Suprapubic skin (tissue), 4 donors: ENCODE measurements around the gene NCOA6. TPM values are rescaled to one million over a fixed set of nuclear protein-coding genes. Genes with fewer than 3 reads are reported as not detected.
"Not testable (repeated sequence)": the region's sequence is repeated elsewhere in the genome, so short reads cannot be mapped to it uniquely, and the experiment has no call there.

Experiments
- DNase-seq, 2 donors: peaks; one replicate each; pipeline ENCODE4 v3.0.0-alpha.2; 2019; ENCODE audit warnings: low spot score in 2 of 2
- H3K27ac ChIP-seq: fragments of 200-600 bp; sonication (generic); one replicate; pipeline ENCODE4 v1.5.1; 2019
- H3K27me3 ChIP-seq: fragments of 200-600 bp; sonication (generic); one replicate; pipeline ENCODE4 v1.5.1; 2019
- H3K36me3 ChIP-seq: fragments of 200-600 bp; sonication (generic); one replicate; pipeline ENCODE4 v1.5.1; 2019
- H3K4me1 ChIP-seq: fragments of 200-600 bp; sonication (generic); one replicate; pipeline ENCODE4 v1.5.1; 2019
- H3K4me3 ChIP-seq: fragments of 200-600 bp; sonication (generic); one replicate; pipeline ENCODE4 v1.5.1; 2019; ENCODE audit warnings: mild to moderate bottlenecking
- H3K9me3 ChIP-seq: fragments of 200-600 bp; sonication (generic); one replicate; pipeline ENCODE4 v1.5.1; 2019
- EP300 ChIP-seq: sonication (generic); formaldehyde crosslinking; IDR thresholded peaks from one replicate; pipeline ENCODE4 v1.6.1; 2017; ENCODE audit warnings: antibody characterized with exemption
- POLR2A ChIP-seq, 2 donors: fragments of 450-650 bp; IDR thresholded peaks; one replicate each; pipeline ENCODE4 v1.6.1; 2017; ENCODE audit warnings: antibody characterized with exemption in 2 of 2, mild to moderate bottlenecking in 2 of 2, moderate library complexity in 2 of 2
- POLR2AphosphoS5 ChIP-seq, 3 donors: sonication (generic); formaldehyde crosslinking; IDR thresholded peaks; one replicate each; pipeline ENCODE4 v1.6.1; 2017; ENCODE audit warnings: antibody characterized with exemption in 3 of 3
- WGBS: methylation state at CpG from one replicate; pipeline ENCODE4 v1.1.5; 2018; 5-methylcytosine and 5-hydroxymethylcytosine counted together
- total RNA-seq, 4 donors: library from RNA; depleted of rRNA; stranded (reverse); fragments of >200 nt; gene quantifications; one replicate each; pipeline ENCODE4 v1.1.0, GENCODE V29; 2016
- TF ChIP-seq, protein P1 (sequence below), 2 donors: fragments of 200-600 bp in 1 of 2; fragments of 450-650 bp in 1 of 2; sonication (generic) in 1 of 2; IDR thresholded peaks; one replicate each; pipeline ENCODE4 v1.5.1; 2016 to 2019; ENCODE audit warnings: antibody characterized with exemption in 2 of 2, mild to moderate bottlenecking in 1 of 2, moderate library complexity in 1 of 2

Gene NCOA6
- total RNA-seq, 4 donors from 2014 or later: 27.7 to 48.4 (median 40.5) TPM

GRCh38 chr20:34743039-34743438, 82.4 kb downstream of the NCOA6 start:
- TF ChIP-seq EP300 (no peak), POLR2AphosphoS5 (IDR thresholded peaks at IDR 0.05) (no peak), POLR2A (IDR thresholded peaks at IDR 0.05) (no peak)
- TF ChIP-seq, protein P1, sequence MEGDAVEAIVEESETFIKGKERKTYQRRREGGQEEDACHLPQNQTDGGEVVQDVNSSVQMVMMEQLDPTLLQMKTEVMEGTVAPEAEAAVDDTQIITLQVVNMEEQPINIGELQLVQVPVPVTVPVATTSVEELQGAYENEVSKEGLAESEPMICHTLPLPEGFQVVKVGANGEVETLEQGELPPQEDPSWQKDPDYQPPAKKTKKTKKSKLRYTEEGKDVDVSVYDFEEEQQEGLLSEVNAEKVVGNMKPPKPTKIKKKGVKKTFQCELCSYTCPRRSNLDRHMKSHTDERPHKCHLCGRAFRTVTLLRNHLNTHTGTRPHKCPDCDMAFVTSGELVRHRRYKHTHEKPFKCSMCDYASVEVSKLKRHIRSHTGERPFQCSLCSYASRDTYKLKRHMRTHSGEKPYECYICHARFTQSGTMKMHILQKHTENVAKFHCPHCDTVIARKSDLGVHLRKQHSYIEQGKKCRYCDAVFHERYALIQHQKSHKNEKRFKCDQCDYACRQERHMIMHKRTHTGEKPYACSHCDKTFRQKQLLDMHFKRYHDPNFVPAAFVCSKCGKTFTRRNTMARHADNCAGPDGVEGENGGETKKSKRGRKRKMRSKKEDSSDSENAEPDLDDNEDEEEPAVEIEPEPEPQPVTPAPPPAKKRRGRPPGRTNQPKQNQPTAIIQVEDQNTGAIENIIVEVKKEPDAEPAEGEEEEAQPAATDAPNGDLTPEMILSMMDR (IDR thresholded peaks at IDR 0.05): no peak
- no CpG with 5 or more reads among the region's 1 CpG for WGBS
- Histone ChIP-seq H3K9me3 (no peaks in the 10 kb centered on the region), H3K4me1 (no peaks in the 10 kb centered on the region), H3K27me3 (no peaks in the 10 kb centered on the region), H3K36me3 (peaks cover 76% of the 10 kb centered on the region), H3K27ac (no peak overlapping the region), H3K4me3 (no peak overlapping the region)
- no peak for DNase-seq

- Histone ChIP-seq H3K4me1 (no peaks in the 10 kb centered on the region), H3K36me3 (peaks cover 42% of the 10 kb centered on the region), H3K4me3 (no peak overlapping the region), H3K27ac (no peak overlapping the region), H3K27me3 (no peaks in the 10 kb centered on the region), H3K9me3 (no peaks in the 10 kb centered on the region)
- TF ChIP-seq, protein P1 (IDR thresholded peaks at IDR 0.05): no peak
- TF ChIP-seq EP300 (no peak), POLR2AphosphoS5 (IDR thresholded peaks at IDR 0.05) (no peak), POLR2A (IDR thresholded peaks at IDR 0.05) (no peak)
- no peak for DNase-seq
- WGBS: 78% methylated on average over 6 of the region's 6 CpGs
Measured at GRCh38 chr20:34736106-34736735, 89.2 kb downstream of the NCOA6 start.

- TF ChIP-seq EP300 (no peak), POLR2A (IDR thresholded peaks at IDR 0.05) (no peak), POLR2AphosphoS5 (IDR thresholded peaks at IDR 0.05) (no peak)
- TF ChIP-seq, protein P1 (IDR thresholded peaks at IDR 0.05): no peak
- no peak for DNase-seq
- Histone ChIP-seq H3K27me3 (no peaks in the 10 kb centered on the region), H3K9me3 (no peaks in the 10 kb centered on the region), H3K36me3 (peaks cover 41% of the 10 kb centered on the region), H3K27ac (no peak overlapping the region), H3K4me3 (no peak overlapping the region), H3K4me1 (no peaks in the 10 kb centered on the region)
- WGBS: 96% methylated on average over 1 of the region's 1 CpG
Measured at GRCh38 chr20:34732523-34732922, 92.9 kb downstream of the NCOA6 start.

DNA sequence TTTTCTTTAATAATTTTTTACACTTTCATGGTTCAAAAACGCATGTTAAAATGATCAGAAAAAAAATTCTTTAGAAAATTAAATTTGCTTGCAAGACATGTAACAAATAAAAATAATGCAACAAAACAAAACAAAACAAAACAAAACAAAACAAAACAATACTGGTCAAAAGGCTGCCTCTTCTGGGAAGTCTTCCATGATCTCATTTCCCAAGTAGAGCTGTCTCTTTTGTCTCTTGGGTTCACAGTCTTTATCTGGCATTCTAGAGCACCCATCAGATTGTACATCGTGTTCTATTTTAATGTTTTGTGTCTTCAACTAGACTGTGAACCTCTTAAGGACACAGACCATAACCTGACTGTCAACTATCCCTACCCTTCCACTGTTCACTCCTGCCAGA, 96.0 kb downstream of the NCOA6 start:
- Histone ChIP-seq H3K4me3 (no peak overlapping the region), H3K36me3 (peaks cover 50% of the 10 kb centered on the region), H3K9me3 (no peaks in the 10 kb centered on the region), H3K27me3 (no peaks in the 10 kb centered on the region), H3K4me1 (no peaks in the 10 kb centered on the region), H3K27ac (no peak overlapping the region)
- DNase-seq: no peak
- WGBS: 96% methylated on average over 2 of the region's 2 CpGs
- TF ChIP-seq EP300: no peak
- TF ChIP-seq, protein P1 (IDR thresholded peaks at IDR 0.05): no peak
- no peak for TF ChIP-seq POLR2A (IDR thresholded peaks at IDR 0.05)
- TF ChIP-seq POLR2AphosphoS5 (IDR thresholded peaks at IDR 0.05): no peak

- Histone ChIP-seq H3K27ac (no peak overlapping the region), H3K4me3 (no peak overlapping the region), H3K27me3 (no peaks in the 10 kb centered on the region), H3K9me3 (no peaks in the 10 kb centered on the region), H3K36me3 (peaks cover 49% of the 10 kb centered on the region), H3K4me1 (no peaks in the 10 kb centered on the region)
- no peak for DNase-seq
- 87% methylated on average over 3 of the region's 3 CpGs for WGBS
- TF ChIP-seq POLR2AphosphoS5 (IDR thresholded peaks at IDR 0.05): no peak
- TF ChIP-seq, protein P1 (IDR thresholded peaks at IDR 0.05): no peak
- TF ChIP-seq POLR2A (IDR thresholded peaks at IDR 0.05): no peak
- TF ChIP-seq EP300: no peak
Measured at GRCh38 chr20:34724172-34724571, 101.3 kb downstream of the NCOA6 start.

DNA sequence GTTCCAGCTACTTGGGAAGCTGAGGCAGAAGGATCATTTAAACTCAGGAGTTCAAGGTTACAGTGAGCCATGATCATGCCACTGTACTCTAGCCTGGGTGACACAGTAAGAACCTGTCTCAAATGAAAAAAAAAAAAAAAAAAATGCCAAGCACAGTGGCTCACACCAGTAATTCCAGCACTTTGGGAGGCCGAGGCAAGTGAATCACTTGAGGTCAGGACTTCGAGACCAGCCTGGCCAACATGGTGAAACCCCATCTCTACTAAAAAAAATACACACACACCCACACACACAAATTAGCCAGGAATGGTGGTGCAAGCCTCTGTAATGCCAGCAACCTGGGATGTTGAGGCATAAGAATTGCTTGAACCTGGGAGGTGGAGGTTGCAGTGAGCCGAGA, 102.9 kb downstream of the NCOA6 start:
- not testable (repeated sequence) for H3K27ac ChIP-seq, H3K27me3 ChIP-seq, H3K9me3 ChIP-seq, H3K4me3 ChIP-seq, H3K4me1 ChIP-seq, DNase-seq
- H3K36me3 ChIP-seq: peaks cover 52% of the 10 kb centered on the region
- 95% methylated on average over 3 of the region's 3 CpGs for WGBS
